Skin of body (tissue), 2 donors: ENCODE results near the gene AFF3. TPM values are rescaled to one million over a fixed set of nuclear protein-coding genes. Genes with fewer than 3 reads are reported as not detected.

ENCODE experiments used
- DNase-seq: peaks from one replicate; lab custom pipeline; 2025; lab: John Stamatoyannopoulos, UW
- total RNA-seq: library from RNA; depleted of rRNA; stranded (reverse); fragments of >200 nt; gene quantifications from one replicate; pipeline ENCODE4 v1.2.3, GENCODE V29; 2014

AFF3 gene
- total RNA-seq, 1 donor from 2014 or later: 8.1 TPM

GRCh38 chr2:99725820-99726219, 416.6 kb downstream of the AFF3 start:
- no peak for DNase-seq

- no peak for DNase-seq
Observed at GRCh38 chr2:99722476-99722875, 419.9 kb downstream of the AFF3 start.

DNA sequence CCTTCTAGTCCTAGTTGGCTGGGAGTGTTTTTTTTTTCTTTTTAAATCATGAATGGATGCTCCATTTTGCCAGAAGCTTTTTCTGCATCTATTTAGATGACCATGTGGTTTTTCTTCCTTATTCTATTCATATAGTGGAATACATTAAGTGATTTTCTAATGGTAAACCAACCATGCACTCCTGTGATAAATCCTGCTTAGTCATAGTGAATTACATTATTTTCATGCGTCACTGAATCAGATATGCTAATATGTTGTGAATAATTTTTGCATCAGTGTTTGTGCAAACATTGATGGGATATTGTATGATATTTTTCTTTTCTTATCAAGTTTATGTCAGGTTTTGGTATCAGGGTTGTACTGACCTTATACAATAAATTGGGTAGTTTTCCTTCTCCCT, 423.3 kb downstream of the AFF3 start:
- no peak for DNase-seq

- no peak for DNase-seq
Observed at GRCh38 chr2:99715956-99716355, 426.4 kb downstream of the AFF3 start.

DNA sequence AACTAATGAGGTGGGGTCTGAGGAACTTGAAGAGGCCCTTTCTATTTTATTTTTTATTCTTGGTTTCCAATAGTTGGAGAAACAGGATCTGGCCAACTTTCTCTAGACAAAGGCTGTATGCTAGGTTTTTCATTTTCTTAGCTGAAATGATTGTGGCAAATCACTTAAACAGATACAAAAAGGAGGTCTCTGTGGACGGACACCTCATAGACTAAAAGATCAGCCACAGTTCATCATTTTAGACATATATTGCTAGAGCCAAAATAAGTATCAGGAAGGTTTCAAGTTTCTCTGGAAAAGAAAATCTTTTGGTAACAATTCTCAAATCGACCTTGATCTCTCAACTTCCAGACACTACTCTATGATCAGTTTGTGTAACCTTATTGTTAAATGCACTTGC, 428.0 kb downstream of the AFF3 start:
- DNase-seq: peak; percentile 9

- DNase-seq: no peak
Observed at GRCh38 chr2:99711144-99711543, 431.2 kb downstream of the AFF3 start.

DNA sequence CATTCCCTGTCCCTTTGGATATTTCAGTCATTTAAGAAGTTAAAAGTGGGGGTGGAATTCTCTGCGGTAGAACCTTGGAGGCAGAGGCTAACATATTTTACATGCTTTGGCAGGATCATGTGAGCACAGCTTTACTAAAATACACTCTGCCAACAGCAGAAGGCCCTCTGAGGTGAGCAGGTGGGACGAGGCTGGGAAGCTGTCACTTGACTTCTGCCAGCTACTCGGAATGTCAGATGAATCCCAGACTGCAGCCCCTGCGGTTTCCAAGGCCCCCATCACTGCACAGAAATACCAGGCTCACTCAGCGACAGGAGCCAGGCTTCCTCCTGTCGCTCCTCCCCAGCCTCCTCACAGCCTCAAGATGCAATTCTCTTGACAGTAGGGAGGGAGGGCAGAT, 431.7 kb downstream of the AFF3 start:
- DNase-seq: no peak

- no peak for DNase-seq
Observed at GRCh38 chr2:99709229-99709628, 433.2 kb downstream of the AFF3 start.

DNA sequence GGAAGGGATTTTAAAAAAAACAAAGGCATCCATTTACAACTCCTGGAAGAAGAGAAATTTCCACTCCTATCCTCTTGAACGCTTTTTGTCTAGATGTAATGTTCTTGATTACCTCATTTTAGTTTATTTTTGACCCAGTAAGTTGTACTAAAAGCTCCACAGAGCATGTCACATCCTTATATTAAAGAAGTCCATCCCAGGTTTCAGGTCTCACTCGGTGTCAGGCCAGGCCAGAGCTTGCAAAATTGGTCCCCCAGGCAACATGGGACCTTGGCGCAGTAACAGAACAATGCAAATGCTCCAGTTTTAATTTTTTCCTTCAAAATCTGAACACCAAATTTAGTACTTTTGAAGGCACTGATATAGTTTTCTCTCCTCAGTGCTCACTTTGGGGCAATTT, 434.2 kb downstream of the AFF3 start:
- peak; percentile 11 for DNase-seq

DNA sequence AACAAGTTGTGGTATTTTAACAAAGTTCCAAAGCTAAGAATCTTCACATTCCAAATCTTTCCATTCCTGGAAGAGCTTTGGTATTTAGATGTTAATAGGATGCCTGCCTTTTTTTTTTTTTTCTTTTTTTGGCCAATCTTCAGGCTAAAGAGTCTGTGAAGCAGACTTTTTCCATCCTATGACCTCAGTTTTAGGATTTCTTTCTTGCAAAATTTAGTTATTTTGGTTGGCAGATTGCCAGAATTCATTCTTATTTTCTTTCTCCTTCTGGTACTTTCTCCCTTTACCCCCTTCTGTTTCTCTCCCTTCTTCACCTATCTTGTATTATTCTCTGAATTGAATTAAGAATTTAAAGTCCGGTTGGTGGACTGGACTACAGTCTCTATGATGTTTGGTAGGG, 434.8 kb downstream of the AFF3 start:
- no peak for DNase-seq

- peak; percentile 27 for DNase-seq
Observed at GRCh38 chr2:99706735-99707134, 435.7 kb downstream of the AFF3 start.

- no peak for DNase-seq
Observed at GRCh38 chr2:99701503-99701902, 440.9 kb downstream of the AFF3 start.

GRCh38 chr2:99700482-99701398, 441.6 kb downstream of the AFF3 start:
- DNase-seq: no peak

DNA sequence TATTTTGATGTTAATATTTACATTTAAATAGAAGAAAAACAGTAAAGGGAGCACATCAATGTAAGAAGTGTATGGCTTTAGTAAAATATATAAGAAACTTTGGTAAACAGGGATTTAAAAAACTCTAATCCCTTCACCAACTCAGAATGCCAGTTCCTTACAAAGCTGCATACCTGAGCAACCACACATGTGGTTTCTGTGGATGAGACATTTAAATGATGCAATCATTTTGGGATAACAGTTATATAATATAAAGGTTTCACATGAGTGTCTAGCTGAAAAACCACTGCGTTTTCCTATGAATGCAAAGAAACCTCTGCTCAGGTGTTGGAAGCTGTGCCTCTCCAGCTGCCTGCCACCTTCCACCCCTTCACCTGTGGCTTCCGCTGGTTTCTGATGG, 443.5 kb downstream of the AFF3 start:
- DNase-seq: no peak

DNA sequence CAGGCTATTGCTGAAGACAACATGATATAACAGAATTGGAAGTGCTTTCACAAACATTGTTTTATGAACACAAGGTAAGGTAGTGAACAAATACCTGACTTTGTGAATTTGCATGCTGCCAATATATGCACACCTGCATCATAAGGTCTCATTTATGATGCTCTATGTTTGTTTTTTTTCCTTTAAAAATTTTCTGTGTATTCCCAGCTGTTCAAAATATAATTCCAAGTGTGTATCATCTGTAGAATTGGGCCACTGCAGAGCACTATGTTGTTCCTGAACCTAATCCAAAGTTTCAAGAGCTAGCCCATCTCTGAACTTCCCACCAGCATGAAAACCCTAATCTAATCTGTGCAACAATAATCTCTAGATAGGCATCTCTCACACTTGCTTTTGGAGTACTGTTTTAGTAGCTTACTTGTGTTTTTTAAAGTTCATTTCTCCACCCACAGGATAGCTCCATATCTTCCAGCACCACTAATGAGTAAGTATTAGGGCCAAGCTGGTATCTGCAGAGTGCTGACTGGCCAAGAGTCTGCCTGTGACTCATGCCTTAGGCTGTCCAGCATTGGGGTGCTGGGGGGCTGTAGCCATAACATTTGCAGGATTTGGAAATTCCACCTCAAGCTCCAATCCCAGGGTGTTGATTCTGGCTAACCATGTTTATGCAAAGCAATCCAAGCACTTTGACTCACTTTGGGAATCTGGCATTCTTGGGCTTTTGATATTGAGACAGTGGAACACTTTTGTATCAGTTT, 444.4 kb downstream of the AFF3 start:
- no peak for DNase-seq

DNA sequence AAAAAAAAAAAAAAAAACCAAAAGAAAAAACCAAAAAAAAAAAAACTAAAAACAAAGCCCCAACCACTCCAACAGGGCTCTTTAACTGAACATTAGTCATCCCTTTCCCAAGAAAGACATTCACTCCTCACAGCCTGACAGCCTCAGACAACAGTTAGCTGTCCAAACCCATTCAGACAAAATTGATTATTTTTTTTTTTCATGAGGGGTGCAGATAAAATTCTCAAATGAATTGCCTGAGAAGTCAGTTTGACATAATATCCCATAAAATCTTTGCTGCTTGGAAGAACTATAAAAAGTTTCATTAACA, 446.5 kb downstream of the AFF3 start:
- DNase-seq: no peak

- DNase-seq: no peak
Observed at GRCh38 chr2:99695130-99695943, 447.1 kb downstream of the AFF3 start.

DNA sequence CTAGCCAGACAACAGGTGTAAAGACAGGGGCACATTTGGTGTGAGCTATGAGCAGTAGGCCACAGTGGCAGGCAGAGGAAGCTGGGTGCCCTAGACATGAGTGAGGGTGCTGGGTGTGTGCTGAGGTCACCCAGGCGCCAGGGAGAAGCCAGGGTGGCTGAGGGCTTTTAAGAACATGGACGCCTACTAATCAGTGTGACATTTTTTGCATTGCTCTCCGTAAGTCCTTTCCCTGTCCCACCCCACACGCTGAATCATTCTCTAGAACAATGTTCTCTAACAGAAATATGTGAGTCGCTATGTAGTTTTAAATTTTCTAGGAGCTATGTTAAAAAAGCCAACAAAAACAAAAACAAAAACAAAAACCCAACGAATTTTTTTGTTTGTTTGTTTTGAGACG, 448.1 kb downstream of the AFF3 start:
- no peak for DNase-seq

DNA sequence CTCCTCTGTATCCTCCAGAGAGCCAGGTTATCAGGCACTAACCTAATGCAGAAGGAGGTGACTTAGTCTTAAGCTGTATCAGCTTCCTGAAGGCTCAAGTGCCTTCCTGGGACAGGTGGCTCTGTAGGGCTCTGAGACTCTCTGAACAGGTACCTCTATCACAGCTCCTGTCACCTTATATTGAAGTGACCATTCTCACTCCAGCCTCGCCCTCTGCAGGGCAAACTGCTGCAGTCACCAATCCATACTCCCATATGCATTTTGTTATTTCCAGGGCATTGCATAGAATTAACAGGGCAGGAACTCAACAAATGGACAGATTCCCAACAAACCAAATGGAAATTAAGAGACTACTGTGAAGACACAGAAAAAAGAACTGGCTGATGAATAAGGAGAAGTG, 449.6 kb downstream of the AFF3 start:
- DNase-seq: no peak

GRCh38 chr2:99691926-99692325, 450.5 kb downstream of the AFF3 start:
- DNase-seq: no peak

DNA sequence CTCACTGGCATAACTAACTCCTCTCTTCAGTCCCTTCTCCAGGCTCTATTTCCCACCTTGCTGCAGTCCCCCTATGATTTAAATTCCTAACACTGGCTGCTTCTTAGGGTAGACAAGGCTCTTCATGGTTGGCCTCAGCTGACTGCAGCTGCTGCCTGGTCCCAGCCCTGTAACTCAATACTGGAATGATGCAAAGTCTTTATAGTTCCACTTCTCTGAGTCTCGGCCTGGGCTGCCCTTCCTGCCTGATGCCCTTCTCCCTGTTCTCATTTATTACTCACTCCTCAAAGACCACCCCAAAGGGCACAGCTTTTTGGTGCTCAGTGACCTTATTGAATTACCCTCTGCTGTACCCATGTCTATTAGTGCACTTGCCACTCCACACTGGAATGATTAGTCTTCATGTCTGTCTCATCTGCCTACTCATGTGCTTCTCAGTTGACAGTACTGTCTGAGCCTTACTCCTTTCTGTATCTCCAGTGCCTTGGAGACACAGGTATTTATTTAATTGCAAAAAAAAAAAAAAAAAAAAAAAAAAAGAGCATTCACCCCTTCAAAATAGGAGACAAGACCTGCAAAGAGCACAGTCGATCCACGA, 453.1 kb downstream of the AFF3 start:
- no peak for DNase-seq

- no peak for DNase-seq
Observed at GRCh38 chr2:99688699-99689098, 453.7 kb downstream of the AFF3 start.
